Neural crest cell (in vitro differentiated cells): ENCODE results near the gene CD207. TPM values are rescaled to one million over a fixed set of nuclear protein-coding genes. Genes with fewer than 3 reads are reported as not detected.

ENCODE experiments used
- DNase-seq: peaks from one replicate; pipeline ENCODE4 v3.0.0; 2021; ENCODE audit warnings: low read depth, mixed read lengths, low spot score
- H3K27ac Mint-ChIP-seq: one replicate; pipeline ENCODE4 v1.8.0; 2021; ENCODE audit warnings: mild to moderate bottlenecking, mixed read lengths; ENCODE audit not compliant: unreplicated experiment
- H3K27me3 Mint-ChIP-seq: 2 replicates; pipeline ENCODE4 v1.8.0; 2021; ENCODE audit warnings: low read depth, mild to moderate bottlenecking, mixed read lengths
- H3K36me3 Mint-ChIP-seq: 2 replicates; pipeline ENCODE4 v1.8.0; 2021; ENCODE audit warnings: low read depth, mild to moderate bottlenecking, mixed read lengths
- H3K4me1 Mint-ChIP-seq: 2 replicates; pipeline ENCODE4 v1.8.0; 2021; ENCODE audit warnings: mixed read lengths
- H3K4me3 Mint-ChIP-seq: one replicate; pipeline ENCODE4 v1.8.0; 2021; ENCODE audit warnings: mild to moderate bottlenecking, mixed read lengths
- H3K9me3 Mint-ChIP-seq: 2 replicates; pipeline ENCODE4 v1.8.0; 2021; ENCODE audit warnings: mixed read lengths
- total RNA-seq: library from RNA; stranded (reverse); gene quantifications from 2 replicates; pipeline ENCODE4 v1.2.1, GENCODE V29; 2021
- TF ChIP-seq, protein P1 (sequence below): fragments of 200-600 bp; sonication (generic); conservative IDR thresholded peaks from 2 replicates; pipeline ENCODE4 v1.5.0; 2021; ENCODE audit warnings: antibody characterized with exemption, mild to moderate bottlenecking

The CD207 gene
- total RNA-seq, 1 donor from 2014 or later: not detected

DNA sequence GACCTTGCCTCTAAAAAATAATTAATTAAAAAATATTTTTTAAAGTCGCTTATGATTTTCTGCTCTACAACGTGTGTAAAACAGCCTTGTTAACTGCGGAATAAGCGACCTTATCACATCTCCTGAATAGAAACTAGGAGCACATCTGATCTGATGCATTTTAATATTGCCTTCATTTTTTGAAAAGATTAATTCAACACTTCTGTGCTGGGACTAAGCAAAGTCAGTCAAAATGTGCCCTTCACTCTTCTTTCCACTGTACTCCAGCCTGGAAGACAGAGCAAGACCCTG lies 27.8 kb downstream of the CD207 start:
- TF ChIP-seq, protein P1, sequence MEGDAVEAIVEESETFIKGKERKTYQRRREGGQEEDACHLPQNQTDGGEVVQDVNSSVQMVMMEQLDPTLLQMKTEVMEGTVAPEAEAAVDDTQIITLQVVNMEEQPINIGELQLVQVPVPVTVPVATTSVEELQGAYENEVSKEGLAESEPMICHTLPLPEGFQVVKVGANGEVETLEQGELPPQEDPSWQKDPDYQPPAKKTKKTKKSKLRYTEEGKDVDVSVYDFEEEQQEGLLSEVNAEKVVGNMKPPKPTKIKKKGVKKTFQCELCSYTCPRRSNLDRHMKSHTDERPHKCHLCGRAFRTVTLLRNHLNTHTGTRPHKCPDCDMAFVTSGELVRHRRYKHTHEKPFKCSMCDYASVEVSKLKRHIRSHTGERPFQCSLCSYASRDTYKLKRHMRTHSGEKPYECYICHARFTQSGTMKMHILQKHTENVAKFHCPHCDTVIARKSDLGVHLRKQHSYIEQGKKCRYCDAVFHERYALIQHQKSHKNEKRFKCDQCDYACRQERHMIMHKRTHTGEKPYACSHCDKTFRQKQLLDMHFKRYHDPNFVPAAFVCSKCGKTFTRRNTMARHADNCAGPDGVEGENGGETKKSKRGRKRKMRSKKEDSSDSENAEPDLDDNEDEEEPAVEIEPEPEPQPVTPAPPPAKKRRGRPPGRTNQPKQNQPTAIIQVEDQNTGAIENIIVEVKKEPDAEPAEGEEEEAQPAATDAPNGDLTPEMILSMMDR: no peak
- Mint-ChIP-seq H3K9me3 (no peaks in the 10 kb centered on the region), H3K36me3 (no peaks in the 10 kb centered on the region), H3K4me1 (peaks cover 15% of the 10 kb centered on the region), H3K27ac (no peak overlapping the region), H3K4me3 (no peak overlapping the region), H3K27me3 (peaks cover 6% of the 10 kb centered on the region)
- DNase-seq: no peak

DNA sequence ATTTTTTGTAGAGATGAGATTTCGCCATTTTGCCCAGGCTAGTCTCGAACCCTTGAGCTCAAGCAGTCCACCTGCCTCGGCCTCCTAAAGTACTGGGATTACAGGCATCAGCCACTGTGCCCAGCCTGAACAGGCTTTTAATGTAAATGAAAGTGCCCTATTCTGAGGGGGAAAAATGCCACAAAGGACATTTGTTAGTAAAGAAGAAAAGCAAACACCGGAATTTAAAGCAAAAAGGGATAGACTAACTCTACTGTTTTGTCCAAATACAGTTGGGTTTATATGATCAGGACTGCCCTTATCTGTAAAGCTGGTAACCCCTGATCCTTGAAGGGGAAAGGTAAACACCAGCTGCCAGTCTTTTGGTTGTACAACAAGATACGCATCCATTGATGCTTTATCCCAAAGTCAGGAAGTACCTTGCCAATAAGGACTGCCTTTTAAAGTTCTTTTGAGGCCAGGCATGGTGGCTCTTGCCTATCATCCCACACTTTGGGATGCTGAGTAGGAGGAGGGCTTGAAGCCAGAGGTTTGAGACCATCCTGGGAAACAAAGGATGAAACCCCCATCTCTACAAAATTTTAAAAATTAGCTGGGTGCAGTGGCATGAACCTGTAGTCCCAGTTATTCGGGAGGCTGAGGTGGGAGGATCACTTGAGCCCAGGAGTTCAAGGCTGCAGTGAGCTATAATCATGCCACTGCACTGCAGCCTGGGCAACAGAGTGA lies 28.4 kb downstream of the CD207 start:
- H3K9me3 Mint-ChIP-seq: no peaks in the 10 kb centered on the region
- no peak overlapping the region for H3K4me3 Mint-ChIP-seq
- H3K4me1 Mint-ChIP-seq: peaks cover 15% of the 10 kb centered on the region
- DNase-seq: no peak
- H3K36me3 Mint-ChIP-seq: no peaks in the 10 kb centered on the region
- H3K27me3 Mint-ChIP-seq: peaks cover 6% of the 10 kb centered on the region
- TF ChIP-seq, protein P1: no peak
- H3K27ac Mint-ChIP-seq: no peak overlapping the region

GRCh38 chr2:70806620-70807019 lies 29.0 kb downstream of the CD207 start:
- no peak overlapping the region for H3K4me3 Mint-ChIP-seq
- peaks cover 6% of the 10 kb centered on the region for H3K27me3 Mint-ChIP-seq
- no peak for DNase-seq
- TF ChIP-seq, protein P1: no peak
- no peaks in the 10 kb centered on the region for H3K36me3 Mint-ChIP-seq
- peaks cover 15% of the 10 kb centered on the region for H3K4me1 Mint-ChIP-seq
- H3K9me3 Mint-ChIP-seq: no peaks in the 10 kb centered on the region
- H3K27ac Mint-ChIP-seq: no peak overlapping the region

DNA sequence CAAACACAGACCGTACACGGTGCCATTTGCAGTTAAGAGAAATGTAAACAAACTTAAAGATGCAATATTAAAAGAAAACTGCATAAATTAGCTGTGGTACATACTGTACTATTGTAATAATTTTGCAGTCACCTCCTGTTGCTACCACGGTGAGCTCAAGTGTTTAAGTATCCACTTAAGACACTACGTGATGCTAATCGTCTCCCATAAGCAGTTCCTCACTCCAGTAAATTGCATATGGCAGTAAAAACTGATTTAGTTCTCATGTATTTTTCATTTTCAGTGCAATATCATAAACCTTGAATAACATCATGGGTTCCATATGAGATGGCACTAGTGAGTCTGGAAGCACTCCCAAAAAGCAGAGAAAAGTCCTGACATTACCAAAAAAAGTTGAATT lies 29.6 kb downstream of the CD207 start:
- H3K27me3 Mint-ChIP-seq: peaks cover 6% of the 10 kb centered on the region
- H3K4me1 Mint-ChIP-seq: peaks cover 15% of the 10 kb centered on the region
- H3K9me3 Mint-ChIP-seq: no peaks in the 10 kb centered on the region
- no peak overlapping the region for H3K4me3 Mint-ChIP-seq
- TF ChIP-seq, protein P1: no peak
- DNase-seq: no peak
- no peak overlapping the region for H3K27ac Mint-ChIP-seq
- no peaks in the 10 kb centered on the region for H3K36me3 Mint-ChIP-seq

- peaks cover 15% of the 10 kb centered on the region for H3K27me3 Mint-ChIP-seq
These were observed 33.9 kb downstream of the CD207 start for GRCh38 chr2:70801607-70802263.

More at GRCh38 chr2:70801607-70802263, 33.9 kb downstream of the CD207 start:
- no peak overlapping the region for H3K27ac Mint-ChIP-seq
- H3K9me3 Mint-ChIP-seq: peaks cover 4% of the 10 kb centered on the region
- H3K4me3 Mint-ChIP-seq: no peak overlapping the region
- TF ChIP-seq, protein P1: no peak
- DNase-seq: no peak
- peaks cover 2% of the 10 kb centered on the region for H3K36me3 Mint-ChIP-seq
- peaks cover 5% of the 10 kb centered on the region for H3K4me1 Mint-ChIP-seq
